ENCODE results near the gene PTP4A1.

- TF ChIP-seq EZH2 (IDR thresholded peaks at IDR 0.05; ENCODE audit: borderline replicate concordance, low read depth, low read length, poor library complexity, severe bottlenecking) = no peak
- no peak for TF ChIP-seq CTCF (conservative IDR thresholded peaks at IDR 0.05; ENCODE audit: low read depth, low read length)
These were observed 46.9 kb upstream of the PTP4A1 start for GRCh38 chr6:63525186-63525878.

Data from A673 (cell line).